ENCODE measurements around the gene HMBS. TPM values are rescaled to one million over a fixed set of nuclear protein-coding genes. Genes with fewer than 3 reads are reported as not detected.

Gene HMBS
- total RNA-seq, 3 donors from 2014 or later: 5.6 to 21.6 (median 8.9) TPM

GRCh38 chr11:119046489-119046888 is 38.2 kb upstream of the HMBS start:
- no peaks in the 10 kb centered on the region for H3K27me3 ChIP-seq
- no peak overlapping the region for H3K27ac ChIP-seq
- intact Hi-C loops (cut with DNase I; ENCODE audit: low total_unique reads): no loop called here
- peaks cover 11% of the 10 kb centered on the region for H3K36me3 ChIP-seq
- TF ChIP-seq POLR2A (IDR thresholded peaks at IDR 0.05) (no peak), POLR2AphosphoS5 (IDR thresholded peaks at IDR 0.05) (no peak)
- TF ChIP-seq, protein P1, sequence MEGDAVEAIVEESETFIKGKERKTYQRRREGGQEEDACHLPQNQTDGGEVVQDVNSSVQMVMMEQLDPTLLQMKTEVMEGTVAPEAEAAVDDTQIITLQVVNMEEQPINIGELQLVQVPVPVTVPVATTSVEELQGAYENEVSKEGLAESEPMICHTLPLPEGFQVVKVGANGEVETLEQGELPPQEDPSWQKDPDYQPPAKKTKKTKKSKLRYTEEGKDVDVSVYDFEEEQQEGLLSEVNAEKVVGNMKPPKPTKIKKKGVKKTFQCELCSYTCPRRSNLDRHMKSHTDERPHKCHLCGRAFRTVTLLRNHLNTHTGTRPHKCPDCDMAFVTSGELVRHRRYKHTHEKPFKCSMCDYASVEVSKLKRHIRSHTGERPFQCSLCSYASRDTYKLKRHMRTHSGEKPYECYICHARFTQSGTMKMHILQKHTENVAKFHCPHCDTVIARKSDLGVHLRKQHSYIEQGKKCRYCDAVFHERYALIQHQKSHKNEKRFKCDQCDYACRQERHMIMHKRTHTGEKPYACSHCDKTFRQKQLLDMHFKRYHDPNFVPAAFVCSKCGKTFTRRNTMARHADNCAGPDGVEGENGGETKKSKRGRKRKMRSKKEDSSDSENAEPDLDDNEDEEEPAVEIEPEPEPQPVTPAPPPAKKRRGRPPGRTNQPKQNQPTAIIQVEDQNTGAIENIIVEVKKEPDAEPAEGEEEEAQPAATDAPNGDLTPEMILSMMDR (IDR thresholded peaks at IDR 0.05): no peak
- no peak overlapping the region for H3K4me3 ChIP-seq
- no peaks in the 10 kb centered on the region for H3K4me1 ChIP-seq
- H3K9me3 ChIP-seq: no peaks in the 10 kb centered on the region
- DNase-seq (ENCODE audit: low spot score in 2 of 2): no peak

GRCh38 chr11:119047205-119047604 is 37.5 kb upstream of the HMBS start:
- Histone ChIP-seq H3K36me3 (peaks cover 11% of the 10 kb centered on the region), H3K4me1 (no peaks in the 10 kb centered on the region), H3K27me3 (no peaks in the 10 kb centered on the region), H3K27ac (no peak overlapping the region), H3K9me3 (no peaks in the 10 kb centered on the region), H3K4me3 (no peak overlapping the region)
- no peak for DNase-seq (ENCODE audit: low spot score in 2 of 2)
- TF ChIP-seq POLR2A (IDR thresholded peaks at IDR 0.05): no peak
- TF ChIP-seq, protein P1 (IDR thresholded peaks at IDR 0.05): no peak
- TF ChIP-seq POLR2AphosphoS5 (IDR thresholded peaks at IDR 0.05): no peak
- intact Hi-C loops (cut with DNase I; ENCODE audit: low total_unique reads): no loop called here

DNA sequence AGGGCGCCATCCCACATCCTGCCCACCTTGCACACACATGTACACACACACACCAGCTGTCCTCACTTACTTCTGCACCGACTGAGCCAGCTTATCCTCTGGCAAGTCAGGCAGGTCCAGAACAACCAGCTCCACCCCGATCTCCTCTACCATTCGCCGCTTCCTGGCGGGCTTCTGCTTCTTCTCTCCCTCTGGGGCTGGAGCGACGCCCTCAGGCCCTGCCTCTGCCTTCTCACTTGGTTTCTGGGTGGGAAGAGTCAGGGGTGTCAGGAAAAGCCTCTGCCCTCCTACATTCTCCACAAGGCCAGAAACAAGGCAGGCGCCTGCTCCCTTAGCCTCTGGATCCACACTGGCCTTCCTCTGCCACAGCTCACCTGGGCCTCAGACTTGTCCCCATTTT is 36.0 kb upstream of the HMBS start:
- Histone ChIP-seq H3K36me3 (peaks cover 11% of the 10 kb centered on the region), H3K9me3 (no peaks in the 10 kb centered on the region)

GRCh38 chr11:119049081-119049480 is 35.6 kb upstream of the HMBS start:
- Histone ChIP-seq H3K27ac (no peak overlapping the region), H3K9me3 (no peaks in the 10 kb centered on the region), H3K27me3 (no peaks in the 10 kb centered on the region), H3K4me3 (no peak overlapping the region), H3K36me3 (peaks cover 11% of the 10 kb centered on the region), H3K4me1 (no peaks in the 10 kb centered on the region)
- TF ChIP-seq, protein P1 (IDR thresholded peaks at IDR 0.05): no peak
- no peak for TF ChIP-seq POLR2AphosphoS5 (IDR thresholded peaks at IDR 0.05)
- TF ChIP-seq POLR2A (IDR thresholded peaks at IDR 0.05): no peak
- intact Hi-C loops (cut with DNase I; ENCODE audit: low total_unique reads): no loop called here
- no peak for DNase-seq (ENCODE audit: low spot score in 2 of 2)

More for the DNA sequence above, 36.0 kb upstream of the HMBS start:
- intact Hi-C loops (cut with DNase I; ENCODE audit: low total_unique reads): no loop called here
- Histone ChIP-seq H3K27ac (no peak overlapping the region), H3K4me1 (no peaks in the 10 kb centered on the region), H3K4me3 (no peak overlapping the region), H3K27me3 (no peaks in the 10 kb centered on the region)
- TF ChIP-seq, protein P1 (IDR thresholded peaks at IDR 0.05): no peak
- TF ChIP-seq POLR2AphosphoS5 (IDR thresholded peaks at IDR 0.05) (no peak), POLR2A (IDR thresholded peaks at IDR 0.05) (no peak)
- no peak for DNase-seq (ENCODE audit: low spot score in 2 of 2)

- Histone ChIP-seq H3K4me1 (peaks cover 7 to 8% of the 10 kb centered on the region in 2 donors), H3K27ac (no peak overlapping the region), H3K36me3 (peaks cover 11% of the 10 kb centered on the region), H3K27me3 (no peaks in the 10 kb centered on the region), H3K4me3 (no peak overlapping the region), H3K9me3 (no peaks in the 10 kb centered on the region)
- intact Hi-C loops (cut with DNase I; ENCODE audit: low total_unique reads): no loop called here
- DNase-seq (ENCODE audit: low spot score in 2 of 2): no peak
- TF ChIP-seq POLR2A (IDR thresholded peaks at IDR 0.05): no peak
- TF ChIP-seq POLR2AphosphoS5 (IDR thresholded peaks at IDR 0.05): no peak
These were observed 33.1 kb upstream of the HMBS start for GRCh38 chr11:119051440-119052162.
